ENCODE data around the gene PPARA.
A peak's percentile ranks its signal among the peaks of the same experiment; 100 is the strongest.

PPARA gene

GRCh38 chr22:46114518-46115387 is 35.6 kb upstream of the PPARA start:
- H3K9me3 ChIP-seq (ENCODE audit: control insufficient read depth, insufficient read depth, low read length): no peaks in the 10 kb centered on the region
- peaks cover 7% of the 10 kb centered on the region for H3K4me1 ChIP-seq (ENCODE audit: control insufficient read depth, insufficient read depth, low read length)
- no peaks in the 10 kb centered on the region for H3K27me3 ChIP-seq (ENCODE audit: control insufficient read depth, insufficient read depth, low read length)
- H3K36me3 ChIP-seq (ENCODE audit: control insufficient read depth, insufficient read depth, low read length): no peaks in the 10 kb centered on the region
- no peak overlapping the region for H3K4me3 ChIP-seq (ENCODE audit: low read length)
- H3K27ac ChIP-seq (ENCODE audit: low read length): no peak overlapping the region
- no peak for DNase-seq (ENCODE audit: low read depth, low spot score)
- WGBS (ENCODE audit: insufficient coverage, insufficient read length): no CpG with 5 or more reads among the region's 15 CpGs

GRCh38 chr22:46115388-46115678 is 35.0 kb upstream of the PPARA start:
- Histone ChIP-seq H3K4me3 (ENCODE audit: low read length) (no peak overlapping the region), H3K9me3 (ENCODE audit: control insufficient read depth, insufficient read depth, low read length) (no peaks in the 10 kb centered on the region), H3K4me1 (ENCODE audit: control insufficient read depth, insufficient read depth, low read length) (peaks cover 6% of the 10 kb centered on the region), H3K27ac (ENCODE audit: low read length) (no peak overlapping the region), H3K27me3 (ENCODE audit: control insufficient read depth, insufficient read depth, low read length) (no peaks in the 10 kb centered on the region), H3K36me3 (ENCODE audit: control insufficient read depth, insufficient read depth, low read length) (no peaks in the 10 kb centered on the region)
- DNase-seq (ENCODE audit: low read depth, low spot score): no peak
- WGBS (ENCODE audit: insufficient coverage, insufficient read length): no CpG with 5 or more reads among the region's 4 CpGs

GRCh38 chr22:46115755-46116490 is 34.4 kb upstream of the PPARA start:
- WGBS (ENCODE audit: insufficient coverage, insufficient read length): no CpG with 5 or more reads among the region's 23 CpGs
- H3K27me3 ChIP-seq (ENCODE audit: control insufficient read depth, insufficient read depth, low read length): no peaks in the 10 kb centered on the region
- H3K4me1 ChIP-seq (ENCODE audit: control insufficient read depth, insufficient read depth, low read length): peaks cover 4% of the 10 kb centered on the region

GRCh38 chr22:46116491-46116958 is 33.8 kb upstream of the PPARA start:
- Histone ChIP-seq H3K27ac (ENCODE audit: low read length) (no peak overlapping the region), H3K4me3 (ENCODE audit: low read length) (no peak overlapping the region), H3K4me1 (ENCODE audit: control insufficient read depth, insufficient read depth, low read length) (peaks cover 4% of the 10 kb centered on the region), H3K36me3 (ENCODE audit: control insufficient read depth, insufficient read depth, low read length) (no peaks in the 10 kb centered on the region), H3K27me3 (ENCODE audit: control insufficient read depth, insufficient read depth, low read length) (no peaks in the 10 kb centered on the region), H3K9me3 (ENCODE audit: control insufficient read depth, insufficient read depth, low read length) (no peaks in the 10 kb centered on the region)
- no CpG with 5 or more reads among the region's 28 CpGs for WGBS (ENCODE audit: insufficient coverage, insufficient read length)
- DNase-seq (ENCODE audit: low read depth, low spot score): peak; percentile 60

More at GRCh38 chr22:46115755-46116490, 34.4 kb upstream of the PPARA start:
- Histone ChIP-seq H3K27ac (ENCODE audit: low read length) (no peak overlapping the region), H3K36me3 (ENCODE audit: control insufficient read depth, insufficient read depth, low read length) (no peaks in the 10 kb centered on the region), H3K9me3 (ENCODE audit: control insufficient read depth, insufficient read depth, low read length) (no peaks in the 10 kb centered on the region), H3K4me3 (ENCODE audit: low read length) (no peak overlapping the region)
- DNase-seq (ENCODE audit: low read depth, low spot score): no peak

- Histone ChIP-seq H3K4me3 (ENCODE audit: low read length) (no peak overlapping the region), H3K4me1 (ENCODE audit: control insufficient read depth, insufficient read depth, low read length) (0 out of 2 replicates have a peak, but pooled peaks cover under 1% of the 10 kb centered on the region), H3K27ac (ENCODE audit: low read length) (no peak overlapping the region), H3K27me3 (ENCODE audit: control insufficient read depth, insufficient read depth, low read length) (no peaks in the 10 kb centered on the region), H3K9me3 (ENCODE audit: control insufficient read depth, insufficient read depth, low read length) (no peaks in the 10 kb centered on the region), H3K36me3 (ENCODE audit: control insufficient read depth, insufficient read depth, low read length) (no peaks in the 10 kb centered on the region)
- no CpG with 5 or more reads among the region's 10 CpGs for WGBS (ENCODE audit: insufficient coverage, insufficient read length)
- no peak for DNase-seq (ENCODE audit: low read depth, low spot score)
Measured at GRCh38 chr22:46117206-46118199, 32.8 kb upstream of the PPARA start.

- no CpG with 5 or more reads among the region's 12 CpGs for WGBS (ENCODE audit: insufficient coverage, insufficient read length)
- DNase-seq (ENCODE audit: low read depth, low spot score): no peak
- Histone ChIP-seq H3K4me3 (ENCODE audit: low read length) (no peak overlapping the region), H3K9me3 (ENCODE audit: control insufficient read depth, insufficient read depth, low read length) (no peaks in the 10 kb centered on the region), H3K36me3 (ENCODE audit: control insufficient read depth, insufficient read depth, low read length) (no peaks in the 10 kb centered on the region; the same call in 1 of the 2 replicates), H3K27me3 (ENCODE audit: control insufficient read depth, insufficient read depth, low read length) (no peaks in the 10 kb centered on the region), H3K4me1 (ENCODE audit: control insufficient read depth, insufficient read depth, low read length) (0 out of 2 replicates have a peak, but pooled peaks cover 2% of the 10 kb centered on the region), H3K27ac (ENCODE audit: low read length) (no peak overlapping the region)
Measured at GRCh38 chr22:46119093-46119728, 31.1 kb upstream of the PPARA start.

- no peak overlapping the region for H3K27ac ChIP-seq (ENCODE audit: low read length)
- DNase-seq (ENCODE audit: low read depth, low spot score): no peak
Measured at GRCh38 chr22:46119729-46120419, 30.5 kb upstream of the PPARA start.

GRCh38 chr22:46120420-46120737 is 29.9 kb upstream of the PPARA start:
- Histone ChIP-seq H3K27me3 (ENCODE audit: control insufficient read depth, insufficient read depth, low read length) (no peaks in the 10 kb centered on the region), H3K36me3 (ENCODE audit: control insufficient read depth, insufficient read depth, low read length) (no peaks in the 10 kb centered on the region; the same call in 1 of the 2 replicates), H3K4me3 (ENCODE audit: low read length) (no peak overlapping the region), H3K9me3 (ENCODE audit: control insufficient read depth, insufficient read depth, low read length) (no peaks in the 10 kb centered on the region), H3K4me1 (ENCODE audit: control insufficient read depth, insufficient read depth, low read length) (0 out of 2 replicates have a peak, but pooled peaks cover 2% of the 10 kb centered on the region), H3K27ac (ENCODE audit: low read length) (no peak overlapping the region)
- DNase-seq (ENCODE audit: low read depth, low spot score): no peak
- no CpG with 5 or more reads among the region's 7 CpGs for WGBS (ENCODE audit: insufficient coverage, insufficient read length)

More at GRCh38 chr22:46119729-46120419, 30.5 kb upstream of the PPARA start:
- Histone ChIP-seq H3K36me3 (ENCODE audit: control insufficient read depth, insufficient read depth, low read length) (no peaks in the 10 kb centered on the region; the same call in 1 of the 2 replicates), H3K9me3 (ENCODE audit: control insufficient read depth, insufficient read depth, low read length) (no peaks in the 10 kb centered on the region), H3K4me1 (ENCODE audit: control insufficient read depth, insufficient read depth, low read length) (0 out of 2 replicates have a peak, but pooled peaks cover 2% of the 10 kb centered on the region), H3K4me3 (ENCODE audit: low read length) (no peak overlapping the region), H3K27me3 (ENCODE audit: control insufficient read depth, insufficient read depth, low read length) (no peaks in the 10 kb centered on the region)
- no CpG with 5 or more reads among the region's 23 CpGs for WGBS (ENCODE audit: insufficient coverage, insufficient read length)

- no peak overlapping the region for H3K27ac ChIP-seq (ENCODE audit: low read length)
- no peaks in the 10 kb centered on the region for H3K27me3 ChIP-seq (ENCODE audit: control insufficient read depth, insufficient read depth, low read length)
- H3K36me3 ChIP-seq (ENCODE audit: control insufficient read depth, insufficient read depth, low read length): no peaks in the 10 kb centered on the region; the same call in 1 of the 2 replicates
- H3K4me3 ChIP-seq (ENCODE audit: low read length): no peak overlapping the region
- no peak for DNase-seq (ENCODE audit: low read depth, low spot score)
- WGBS (ENCODE audit: insufficient coverage, insufficient read length): no CpG with 5 or more reads among the region's 6 CpGs
- 0 out of 2 replicates have a peak, but pooled peaks cover 2% of the 10 kb centered on the region for H3K4me1 ChIP-seq (ENCODE audit: control insufficient read depth, insufficient read depth, low read length)
- H3K9me3 ChIP-seq (ENCODE audit: control insufficient read depth, insufficient read depth, low read length): no peaks in the 10 kb centered on the region
Measured at GRCh38 chr22:46121079-46121478, 29.2 kb upstream of the PPARA start.
